Prostate gland (tissue), 2 donors: ENCODE results near the gene GALNT13.

Source experiments
- POLR2A ChIP-seq: fragments of 450-650 bp; IDR thresholded peaks from one replicate; pipeline ENCODE4 v1.6.1; 2016; ENCODE audit warnings: antibody characterized with exemption, mild to moderate bottlenecking
- TF ChIP-seq, protein P1 (sequence below), 4 experiments: fragments of 200-600 bp in 2 of 4; fragments of 450-650 bp in 2 of 4; sonication (generic) in 2 of 4; IDR thresholded peaks; 1 replicate in 3 of 4; 2 replicates in 1 of 4; pipeline ENCODE4 v1.5.1; 2016 to 2019; ENCODE audit warnings: antibody characterized with exemption in 4 of 4, mild to moderate bottlenecking in 2 of 4, moderate library complexity in 2 of 4

DNA sequence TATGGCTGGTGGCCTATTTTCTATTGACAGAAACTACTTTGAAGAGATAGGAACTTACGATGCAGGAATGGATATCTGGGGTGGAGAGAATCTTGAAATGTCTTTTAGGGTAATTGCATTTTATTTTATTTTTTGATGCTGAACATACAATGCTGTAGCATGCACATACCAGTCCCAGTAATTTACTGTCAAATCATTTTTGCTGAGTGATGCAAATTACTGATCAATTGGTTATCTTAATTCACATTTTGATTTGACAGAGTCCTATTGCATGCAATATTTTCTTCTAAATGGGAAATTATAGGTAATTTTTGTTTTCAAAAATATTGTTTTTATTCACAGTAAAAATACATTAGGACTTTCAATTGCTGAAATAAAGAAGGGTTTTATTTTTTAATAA, 387.3 kb downstream of the GALNT13 start:
- TF ChIP-seq, protein P1, sequence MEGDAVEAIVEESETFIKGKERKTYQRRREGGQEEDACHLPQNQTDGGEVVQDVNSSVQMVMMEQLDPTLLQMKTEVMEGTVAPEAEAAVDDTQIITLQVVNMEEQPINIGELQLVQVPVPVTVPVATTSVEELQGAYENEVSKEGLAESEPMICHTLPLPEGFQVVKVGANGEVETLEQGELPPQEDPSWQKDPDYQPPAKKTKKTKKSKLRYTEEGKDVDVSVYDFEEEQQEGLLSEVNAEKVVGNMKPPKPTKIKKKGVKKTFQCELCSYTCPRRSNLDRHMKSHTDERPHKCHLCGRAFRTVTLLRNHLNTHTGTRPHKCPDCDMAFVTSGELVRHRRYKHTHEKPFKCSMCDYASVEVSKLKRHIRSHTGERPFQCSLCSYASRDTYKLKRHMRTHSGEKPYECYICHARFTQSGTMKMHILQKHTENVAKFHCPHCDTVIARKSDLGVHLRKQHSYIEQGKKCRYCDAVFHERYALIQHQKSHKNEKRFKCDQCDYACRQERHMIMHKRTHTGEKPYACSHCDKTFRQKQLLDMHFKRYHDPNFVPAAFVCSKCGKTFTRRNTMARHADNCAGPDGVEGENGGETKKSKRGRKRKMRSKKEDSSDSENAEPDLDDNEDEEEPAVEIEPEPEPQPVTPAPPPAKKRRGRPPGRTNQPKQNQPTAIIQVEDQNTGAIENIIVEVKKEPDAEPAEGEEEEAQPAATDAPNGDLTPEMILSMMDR (IDR thresholded peaks at IDR 0.05), result no peak
- no peak for TF ChIP-seq POLR2A
